ENCODE results near the gene KRTAP5-10.
"Not testable (repeated sequence)": the region's sequence is repeated elsewhere in the genome, so short reads cannot be mapped to it uniquely, and the experiment has no call there.

GRCh38 chr11:71534711-71535608, 30.4 kb upstream of the KRTAP5-10 start:
- TF ChIP-seq EZH2phosphoT487 (conservative IDR thresholded peaks at IDR 0.05; ENCODE audit: low read length); CTCF (IDR thresholded peaks at IDR 0.05; ENCODE audit: insufficient read depth, low read length, poor library complexity, severe bottlenecking): not testable (repeated sequence)

All from SU-DHL-6 (cell line).